Neuron (in vitro differentiated cells): ENCODE data around the gene NREP.

ENCODE experiments used
- H2AFZ ChIP-seq: one replicate; pipeline ENCODE4 v1.6.1; 2013; ENCODE audit warnings: low read depth, mild to moderate bottlenecking, inconsistent platforms, low read length, moderate library complexity
- H3K27me3 ChIP-seq: one replicate; pipeline ENCODE4 v1.6.1; 2013; ENCODE audit warnings: low read length; ENCODE audit not compliant: insufficient read depth
- H3K36me3 ChIP-seq: one replicate; pipeline ENCODE4 v1.6.1; 2013; ENCODE audit warnings: low read length; ENCODE audit not compliant: insufficient read depth
- H3K4me1 ChIP-seq: one replicate; pipeline ENCODE4 v1.6.1; 2013; ENCODE audit warnings: low read length; ENCODE audit not compliant: insufficient read depth
- H3K4me3 ChIP-seq: 2 replicates; pipeline ENCODE4 v1.5.1; 2013; ENCODE audit warnings: mild to moderate bottlenecking, low read length, moderate library complexity
- H3K9me3 ChIP-seq: one replicate; pipeline ENCODE4 v1.6.1; 2013; ENCODE audit warnings: low read length

NREP gene

DNA sequence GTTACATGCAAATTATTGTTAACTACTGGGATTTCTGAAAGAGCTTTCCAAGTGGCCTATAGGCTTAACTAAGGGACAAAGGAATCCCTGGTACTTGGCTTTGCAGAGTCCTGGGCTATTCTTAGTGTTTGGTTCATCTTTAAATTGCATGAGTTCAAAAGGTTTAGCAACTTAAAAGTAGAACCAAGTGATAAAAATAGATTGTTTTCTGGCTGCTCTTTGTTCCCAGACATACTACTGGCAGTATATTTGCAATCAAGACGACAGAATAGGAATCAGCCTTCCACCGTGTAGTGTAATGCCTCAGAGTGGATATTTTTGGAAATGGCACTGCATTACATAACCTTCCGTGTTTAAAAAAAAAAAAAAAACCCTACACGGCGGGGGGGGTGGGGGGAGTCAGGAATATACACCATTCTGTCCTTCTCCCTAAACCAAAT is 1.0 kb downstream of the NREP start:
- Histone ChIP-seq H3K4me3 (peak overlapping the region; percentile 71), H3K36me3 (peaks cover 18% of the 10 kb centered on the region), H3K4me1 (peaks cover 33% of the 10 kb centered on the region), H2AFZ (no peak overlapping the region), H3K9me3 (no peaks in the 10 kb centered on the region), H3K27me3 (no peaks in the 10 kb centered on the region)

DNA sequence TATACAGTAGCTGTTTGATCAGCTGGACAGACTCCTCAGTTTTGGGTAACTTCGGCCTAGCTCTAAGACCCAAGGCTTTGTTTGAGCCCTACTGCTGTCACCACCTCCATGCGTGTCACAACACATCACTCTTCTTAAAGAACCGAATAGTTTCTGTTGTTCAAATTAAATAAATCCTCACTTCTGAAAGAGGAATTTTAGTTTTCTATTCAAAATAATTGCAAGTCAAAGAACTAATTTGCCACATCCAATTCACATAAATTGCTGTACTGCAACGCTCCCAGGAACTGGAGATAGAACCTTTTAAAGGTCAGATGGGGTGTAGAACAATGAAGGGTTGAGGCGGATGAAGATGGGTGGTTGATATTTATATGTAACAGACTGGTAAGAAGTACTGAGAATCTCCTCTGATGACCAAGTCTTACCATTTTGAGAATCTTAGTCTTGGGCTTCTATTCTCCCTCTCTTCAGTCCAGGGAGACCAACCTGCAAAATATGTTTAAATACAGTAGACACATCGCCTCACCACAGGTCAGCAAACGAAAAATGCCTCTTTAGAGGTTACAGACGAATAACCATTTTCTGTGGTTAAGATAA is 1.6 kb downstream of the NREP start:
- Histone ChIP-seq H3K4me1 (peaks cover 33% of the 10 kb centered on the region), H3K9me3 (peaks cover 3% of the 10 kb centered on the region), H3K27me3 (no peaks in the 10 kb centered on the region), H3K36me3 (peaks cover 23% of the 10 kb centered on the region), H2AFZ (no peak overlapping the region), H3K4me3 (peak overlapping the region; percentile 71)

DNA sequence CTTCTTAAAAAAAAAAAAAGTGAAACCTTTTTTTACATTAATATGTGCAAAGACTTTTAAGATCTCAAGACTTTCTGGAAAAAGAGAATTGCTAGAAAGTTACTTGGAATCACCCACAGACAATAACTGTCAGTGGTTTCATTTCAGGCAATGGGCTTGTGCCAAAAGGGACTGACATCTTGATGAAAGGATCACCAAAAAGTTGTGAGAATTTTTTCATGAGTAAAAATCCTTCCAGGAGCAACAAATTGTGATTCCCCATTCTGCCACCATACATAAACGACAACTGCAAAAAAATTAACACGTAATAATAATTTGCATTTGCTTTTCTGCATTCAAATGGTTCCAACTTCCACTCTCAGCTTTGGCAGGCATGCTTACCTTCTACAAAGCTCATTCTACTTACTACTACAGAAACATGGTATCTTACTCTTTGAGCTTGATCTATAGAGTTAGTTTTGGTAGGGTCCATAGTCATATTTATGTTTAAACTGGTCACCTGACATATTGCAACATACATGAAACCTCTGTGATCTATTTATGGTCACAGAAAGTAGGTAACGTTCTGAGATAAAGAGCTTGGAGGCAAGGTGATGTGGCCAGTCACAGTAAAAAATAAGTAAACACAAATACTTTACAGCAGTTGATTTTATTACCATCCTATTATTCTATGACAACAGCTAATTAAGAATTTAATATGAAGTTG is 3.0 kb downstream of the NREP start:
- Histone ChIP-seq H3K4me3 (peak overlapping the region; percentile 71), H3K27me3 (no peaks in the 10 kb centered on the region), H3K36me3 (peaks cover 37% of the 10 kb centered on the region), H3K9me3 (peaks cover 3% of the 10 kb centered on the region), H2AFZ (no peak overlapping the region), H3K4me1 (peaks cover 33% of the 10 kb centered on the region)

DNA sequence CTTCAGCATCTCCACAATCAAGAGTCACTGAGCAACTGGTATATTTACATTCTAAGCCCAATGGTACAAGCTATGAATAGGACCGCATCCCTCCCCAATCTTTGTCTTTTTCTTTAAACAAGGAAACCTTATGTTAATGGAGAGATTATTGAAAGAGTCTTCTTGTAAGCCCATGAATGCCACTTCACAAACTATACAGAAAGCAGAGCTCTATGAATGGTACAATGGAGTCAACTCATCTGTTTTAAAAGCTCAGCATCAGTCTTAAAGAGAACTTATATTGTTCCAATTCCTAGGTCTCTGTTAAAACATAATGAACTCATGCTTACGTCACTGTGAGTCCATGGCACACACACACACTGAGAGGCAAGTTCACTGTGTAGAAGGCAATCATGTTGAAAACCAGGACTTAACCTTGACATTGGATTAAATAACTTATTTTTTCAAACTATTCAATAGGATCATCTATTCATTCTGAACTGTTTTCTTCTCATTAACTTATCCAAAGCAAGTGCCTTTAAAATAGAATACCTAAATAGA is 4.5 kb downstream of the NREP start:
- H3K4me1 ChIP-seq, result peaks cover 27% of the 10 kb centered on the region
- H3K4me3 ChIP-seq, result peak overlapping the region; percentile 3
- H3K9me3 ChIP-seq, result peaks cover 3% of the 10 kb centered on the region
- H3K36me3 ChIP-seq, result peaks cover 52% of the 10 kb centered on the region
- H2AFZ ChIP-seq, result no peak overlapping the region
- H3K27me3 ChIP-seq, result no peaks in the 10 kb centered on the region

DNA sequence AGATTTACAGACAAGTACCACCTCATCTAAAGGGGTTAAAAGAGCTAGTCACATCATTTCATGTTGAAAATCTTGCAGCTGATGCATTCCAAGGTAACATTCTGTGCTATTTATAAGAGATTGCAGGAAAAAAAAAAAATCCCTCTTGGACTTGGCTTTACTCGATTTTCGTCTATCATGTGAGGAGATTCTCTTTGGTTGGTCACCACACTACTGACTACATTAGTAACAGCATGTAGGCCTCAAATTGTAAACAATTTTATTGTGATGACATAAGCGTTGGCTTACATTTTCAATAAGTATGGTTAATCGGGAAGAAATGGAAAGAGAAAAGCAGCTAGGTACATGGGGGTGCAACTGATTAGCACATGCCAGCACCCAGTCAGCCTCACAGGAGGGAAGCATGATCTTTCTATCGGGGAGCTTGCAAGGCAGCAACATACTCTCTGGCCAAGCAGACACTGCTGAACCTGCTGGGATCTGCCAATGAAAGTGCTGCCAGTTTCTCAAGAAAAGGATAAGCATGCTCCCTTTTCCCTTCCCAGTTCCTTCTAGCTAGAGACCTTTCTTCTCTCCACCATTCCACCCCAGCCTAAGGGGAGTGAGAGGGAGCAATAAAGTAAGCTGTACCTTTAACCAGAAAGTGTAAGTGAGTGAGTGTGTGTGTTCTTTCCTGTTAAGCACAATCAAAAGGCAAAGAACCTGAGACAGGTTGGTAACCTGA is 7.5 kb downstream of the NREP start:
- Histone ChIP-seq H2AFZ (no peak overlapping the region), H3K27me3 (no peaks in the 10 kb centered on the region), H3K36me3 (peaks cover 55% of the 10 kb centered on the region), H3K4me1 (peaks cover 29% of the 10 kb centered on the region), H3K4me3 (no peak overlapping the region), H3K9me3 (peaks cover 3% of the 10 kb centered on the region)

DNA sequence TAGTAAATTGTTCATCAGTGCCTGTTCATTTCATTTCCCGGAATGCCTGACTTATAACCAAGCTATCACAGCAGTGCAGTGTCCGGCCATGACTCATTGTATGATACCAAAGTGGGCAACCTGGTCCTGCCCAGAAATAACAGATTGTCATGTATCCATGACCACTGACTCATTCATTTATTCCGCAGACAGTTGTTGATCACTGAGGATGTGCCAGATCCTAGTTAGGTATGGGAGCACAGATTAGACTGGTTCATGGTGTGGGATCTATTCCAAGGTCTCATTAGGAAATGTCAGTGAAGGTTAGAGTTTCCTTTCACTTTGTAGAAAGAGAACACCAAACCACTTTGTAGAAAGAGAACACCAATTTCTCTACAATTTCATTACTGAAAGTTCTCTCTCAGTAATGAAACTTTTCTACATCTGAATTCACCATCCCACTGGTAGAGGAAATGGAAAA is 8.7 kb downstream of the NREP start:
- Histone ChIP-seq H3K4me3 (no peak overlapping the region), H3K9me3 (peaks cover 3% of the 10 kb centered on the region), H3K4me1 (peaks cover 29% of the 10 kb centered on the region), H3K27me3 (no peaks in the 10 kb centered on the region), H2AFZ (no peak overlapping the region), H3K36me3 (peaks cover 49% of the 10 kb centered on the region)

DNA sequence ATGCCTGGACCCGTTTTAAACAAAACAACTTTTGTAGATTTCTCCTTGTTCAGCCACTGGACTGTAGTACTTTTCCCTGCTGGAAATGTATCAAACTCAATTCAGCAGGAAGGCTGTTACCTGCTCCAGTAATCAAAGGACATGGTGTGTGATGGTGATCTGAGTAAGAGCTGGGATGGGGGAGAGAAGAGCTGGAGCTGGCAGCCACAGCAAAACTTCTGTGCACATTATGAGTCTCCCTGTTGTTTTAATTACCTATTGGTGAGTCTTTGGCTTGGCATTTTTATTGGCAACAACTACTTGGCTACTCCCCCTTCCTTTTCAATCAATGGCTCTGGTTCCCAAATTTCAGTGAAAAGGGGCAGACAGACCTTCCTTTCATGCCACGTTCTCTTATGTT is 9.7 kb downstream of the NREP start:
- peaks cover 3% of the 10 kb centered on the region for H3K9me3 ChIP-seq
- H3K27me3 ChIP-seq, result no peaks in the 10 kb centered on the region
- H2AFZ ChIP-seq, result no peak overlapping the region
- peaks cover 46% of the 10 kb centered on the region for H3K36me3 ChIP-seq
- H3K4me1 ChIP-seq, result peaks cover 30% of the 10 kb centered on the region
- H3K4me3 ChIP-seq, result no peak overlapping the region

DNA sequence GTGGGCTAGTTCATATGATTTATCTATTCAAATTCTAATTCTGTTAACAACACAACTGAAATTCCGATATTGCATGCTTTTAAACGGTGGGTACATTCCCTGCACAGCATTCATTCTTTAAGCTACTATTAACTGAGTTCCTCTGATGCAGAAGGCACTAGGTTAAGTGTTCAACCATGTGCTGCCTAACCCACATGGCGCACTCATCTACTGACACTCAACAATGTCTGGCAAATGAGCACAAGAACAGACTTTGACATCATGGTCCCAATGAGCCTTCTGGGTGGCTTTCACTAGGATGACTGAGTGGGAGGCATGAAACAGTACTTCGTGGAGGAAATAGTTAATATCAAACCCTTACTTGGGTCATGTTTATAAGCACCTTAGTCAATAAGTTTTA is 10.2 kb downstream of the NREP start:
- Histone ChIP-seq H3K4me1 (peaks cover 36% of the 10 kb centered on the region), H3K27me3 (no peaks in the 10 kb centered on the region), H2AFZ (no peak overlapping the region), H3K36me3 (peaks cover 44% of the 10 kb centered on the region), H3K9me3 (peaks cover 3% of the 10 kb centered on the region), H3K4me3 (no peak overlapping the region)

DNA sequence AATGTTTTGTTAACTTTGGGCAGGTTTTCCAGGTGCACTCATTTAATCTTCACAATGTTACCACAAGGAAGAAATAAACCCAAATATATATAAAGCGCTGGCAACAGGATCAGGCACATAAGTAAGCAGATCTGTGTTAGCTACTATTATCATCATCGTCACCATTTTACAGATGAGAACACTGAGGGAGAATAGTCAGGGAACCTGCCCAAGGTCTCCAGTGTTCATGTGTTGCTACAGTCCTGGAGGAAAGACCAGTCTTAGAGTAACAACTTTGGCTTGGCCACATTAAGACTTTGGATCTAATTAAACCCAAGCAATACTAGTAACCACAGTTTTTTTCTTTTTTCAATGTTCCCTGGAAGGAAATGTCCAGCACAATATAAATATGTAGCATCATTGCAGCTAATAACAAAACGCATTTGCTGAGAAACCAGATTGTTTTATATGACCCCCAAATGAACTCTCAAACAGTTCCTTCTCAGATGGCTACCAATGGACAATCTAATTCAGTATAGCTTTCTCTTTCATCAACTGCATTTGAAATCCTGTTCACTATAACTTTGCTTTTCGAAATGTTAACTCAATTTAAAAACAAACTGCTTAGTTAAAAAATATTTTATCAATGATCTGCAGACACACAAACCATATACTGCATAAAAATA is 11.8 kb downstream of the NREP start:
- H3K4me1 ChIP-seq, result peaks cover 39% of the 10 kb centered on the region
- no peaks in the 10 kb centered on the region for H3K9me3 ChIP-seq
- no peak overlapping the region for H2AFZ ChIP-seq
- no peak overlapping the region for H3K4me3 ChIP-seq
- H3K27me3 ChIP-seq, result no peaks in the 10 kb centered on the region
- peaks cover 43% of the 10 kb centered on the region for H3K36me3 ChIP-seq

DNA sequence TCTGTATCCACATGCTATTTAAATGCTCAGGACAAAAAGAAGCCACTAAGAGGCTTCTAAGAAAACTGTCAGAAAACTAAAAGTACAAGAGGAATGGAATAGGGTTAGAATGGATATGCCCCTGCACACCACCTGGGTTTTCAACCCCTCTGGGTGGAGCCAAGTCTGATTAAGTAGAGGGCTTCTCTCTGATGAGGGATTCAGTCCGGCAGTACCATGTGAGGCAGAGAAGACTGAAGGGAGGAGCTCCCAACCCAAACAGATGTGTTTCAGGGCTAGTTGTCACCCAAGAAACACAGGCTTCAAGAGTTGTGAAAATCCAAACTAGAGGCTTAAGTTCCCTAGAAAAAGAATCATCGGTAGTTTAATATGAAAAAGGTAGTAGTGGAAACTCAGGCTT is 12.5 kb downstream of the NREP start:
- Histone ChIP-seq H3K27me3 (no peaks in the 10 kb centered on the region), H3K4me3 (no peak overlapping the region), H3K9me3 (no peaks in the 10 kb centered on the region), H3K36me3 (peaks cover 36% of the 10 kb centered on the region), H3K4me1 (peaks cover 41% of the 10 kb centered on the region), H2AFZ (no peak overlapping the region)

DNA sequence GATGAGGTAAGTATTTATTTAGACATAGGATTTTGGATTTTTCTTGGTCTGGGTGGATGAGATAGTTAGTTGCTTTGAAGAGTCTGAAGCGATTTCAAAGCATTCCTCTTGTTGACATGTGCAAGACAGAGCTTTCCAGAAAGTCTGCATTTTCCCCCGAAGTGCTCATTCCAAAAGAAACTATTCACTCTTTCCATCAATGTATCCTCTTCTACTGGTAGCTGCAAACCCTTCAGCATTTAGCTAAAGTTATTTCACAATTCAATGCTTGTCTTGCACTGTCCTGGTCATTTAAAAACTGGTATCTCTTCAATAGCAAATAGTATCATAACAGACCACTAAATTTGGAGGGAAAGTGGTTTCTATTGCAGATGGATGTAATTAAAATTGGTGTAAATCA is 13.0 kb downstream of the NREP start:
- Histone ChIP-seq H3K4me3 (no peak overlapping the region), H3K36me3 (peaks cover 33% of the 10 kb centered on the region), H2AFZ (no peak overlapping the region), H3K4me1 (peaks cover 46% of the 10 kb centered on the region), H3K9me3 (no peaks in the 10 kb centered on the region), H3K27me3 (no peaks in the 10 kb centered on the region)

DNA sequence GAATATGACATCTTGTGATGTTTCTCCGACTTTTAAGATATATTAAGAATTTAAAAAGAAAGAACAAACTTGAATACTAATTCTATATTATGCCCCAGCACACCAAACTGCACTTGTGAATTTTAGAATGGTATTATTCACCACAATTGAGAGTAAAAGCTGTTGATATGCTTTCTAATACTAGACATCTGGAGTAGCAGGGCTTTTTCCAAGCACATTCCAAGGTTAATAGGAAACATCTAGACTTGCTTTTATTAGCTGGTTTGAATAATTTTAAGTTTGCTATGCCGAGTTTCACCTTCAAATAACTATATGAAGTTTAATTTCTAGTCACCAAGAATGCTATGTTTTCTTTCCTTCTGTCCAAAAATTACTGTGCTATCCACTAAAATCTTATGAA is 13.5 kb downstream of the NREP start:
- Histone ChIP-seq H2AFZ (no peak overlapping the region), H3K27me3 (no peaks in the 10 kb centered on the region), H3K9me3 (no peaks in the 10 kb centered on the region), H3K4me1 (peaks cover 46% of the 10 kb centered on the region), H3K4me3 (no peak overlapping the region), H3K36me3 (peaks cover 33% of the 10 kb centered on the region)
